Measurements from ENCODE around the gene IKBIP.

The IKBIP gene

DNA sequence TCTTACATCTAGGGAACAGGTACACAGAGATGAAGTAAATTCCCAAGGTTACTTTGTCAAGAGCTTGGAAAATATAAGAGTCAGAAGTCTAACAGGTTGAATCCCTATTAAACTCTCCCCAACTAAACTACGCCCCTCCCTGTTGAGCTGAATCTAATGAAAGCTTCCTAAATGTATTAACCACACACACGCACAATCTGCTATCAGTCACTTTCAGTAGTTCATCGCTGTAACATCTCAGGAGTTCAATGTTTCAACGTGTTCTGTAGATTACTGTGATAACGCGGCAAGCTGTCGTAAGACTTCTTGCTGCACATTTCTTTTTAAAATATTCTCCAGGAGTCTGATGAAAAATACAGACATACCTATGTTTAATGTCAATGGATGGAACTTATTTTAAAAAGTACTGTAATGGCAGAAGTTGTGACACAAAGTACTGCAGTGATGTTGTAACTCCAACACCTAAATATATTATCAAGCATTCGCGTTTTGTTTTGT lies 51.7 kb downstream of the IKBIP start (continued):
- no peak for TF ChIP-seq CREB5 (CRISPR knock-in tag; IDR thresholded peaks at IDR 0.05; ENCODE audit: low read depth)
- no peak for TF ChIP-seq ZNF8 (CRISPR knock-in tag; IDR thresholded peaks at IDR 0.05)
- TF ChIP-seq ARNTL (CRISPR knock-in tag; IDR thresholded peaks at IDR 0.05; ENCODE audit: borderline replicate concordance, low read depth): no peak
- no peak for TF ChIP-seq BACH2 (CRISPR knock-in tag; IDR thresholded peaks at IDR 0.05; ENCODE audit: borderline replicate concordance)
- no peak for TF ChIP-seq GLIS3 (CRISPR knock-in tag; IDR thresholded peaks at IDR 0.05)
- TF ChIP-seq ZFP3 (CRISPR knock-in tag; IDR thresholded peaks at IDR 0.05): no peak
- TF ChIP-seq, protein P1, sequence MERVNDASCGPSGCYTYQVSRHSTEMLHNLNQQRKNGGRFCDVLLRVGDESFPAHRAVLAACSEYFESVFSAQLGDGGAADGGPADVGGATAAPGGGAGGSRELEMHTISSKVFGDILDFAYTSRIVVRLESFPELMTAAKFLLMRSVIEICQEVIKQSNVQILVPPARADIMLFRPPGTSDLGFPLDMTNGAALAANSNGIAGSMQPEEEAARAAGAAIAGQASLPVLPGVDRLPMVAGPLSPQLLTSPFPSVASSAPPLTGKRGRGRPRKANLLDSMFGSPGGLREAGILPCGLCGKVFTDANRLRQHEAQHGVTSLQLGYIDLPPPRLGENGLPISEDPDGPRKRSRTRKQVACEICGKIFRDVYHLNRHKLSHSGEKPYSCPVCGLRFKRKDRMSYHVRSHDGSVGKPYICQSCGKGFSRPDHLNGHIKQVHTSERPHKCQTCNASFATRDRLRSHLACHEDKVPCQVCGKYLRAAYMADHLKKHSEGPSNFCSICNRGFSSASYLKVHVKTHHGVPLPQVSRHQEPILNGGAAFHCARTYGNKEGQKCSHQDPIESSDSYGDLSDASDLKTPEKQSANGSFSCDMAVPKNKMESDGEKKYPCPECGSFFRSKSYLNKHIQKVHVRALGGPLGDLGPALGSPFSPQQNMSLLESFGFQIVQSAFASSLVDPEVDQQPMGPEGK (CRISPR knock-in tag; IDR thresholded peaks at IDR 0.05; ENCODE audit: borderline replicate concordance): no peak
- no peak for TF ChIP-seq ZNF565 (CRISPR knock-in tag; conservative IDR thresholded peaks at IDR 0.05; ENCODE audit: low read depth)
- TF ChIP-seq ISL1 (CRISPR knock-in tag; IDR thresholded peaks at IDR 0.05): no peak
- TF ChIP-seq, protein P2, sequence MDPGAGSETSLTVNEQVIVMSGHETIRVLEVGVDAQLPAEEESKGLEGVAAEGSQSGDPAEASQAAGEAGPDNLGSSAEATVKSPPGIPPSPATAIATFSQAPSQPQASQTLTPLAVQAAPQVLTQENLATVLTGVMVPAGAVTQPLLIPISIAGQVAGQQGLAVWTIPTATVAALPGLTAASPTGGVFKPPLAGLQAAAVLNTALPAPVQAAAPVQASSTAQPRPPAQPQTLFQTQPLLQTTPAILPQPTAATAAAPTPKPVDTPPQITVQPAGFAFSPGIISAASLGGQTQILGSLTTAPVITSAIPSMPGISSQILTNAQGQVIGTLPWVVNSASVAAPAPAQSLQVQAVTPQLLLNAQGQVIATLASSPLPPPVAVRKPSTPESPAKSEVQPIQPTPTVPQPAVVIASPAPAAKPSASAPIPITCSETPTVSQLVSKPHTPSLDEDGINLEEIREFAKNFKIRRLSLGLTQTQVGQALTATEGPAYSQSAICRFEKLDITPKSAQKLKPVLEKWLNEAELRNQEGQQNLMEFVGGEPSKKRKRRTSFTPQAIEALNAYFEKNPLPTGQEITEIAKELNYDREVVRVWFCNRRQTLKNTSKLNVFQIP (CRISPR knock-in tag; IDR thresholded peaks at IDR 0.05; ENCODE audit: borderline replicate concordance, low read depth): no peak
- no peak for TF ChIP-seq PPARA (CRISPR knock-in tag; IDR thresholded peaks at IDR 0.05; ENCODE audit: borderline replicate concordance)
- TF ChIP-seq RARB (CRISPR knock-in tag; IDR thresholded peaks at IDR 0.05): no peak

- TF ChIP-seq ZFP30 (CRISPR knock-in tag; IDR thresholded peaks at IDR 0.05) (no peak), ZNF70 (CRISPR knock-in tag; IDR thresholded peaks at IDR 0.05) (no peak), ZFP3 (CRISPR knock-in tag; IDR thresholded peaks at IDR 0.05) (no peak), OSR1 (CRISPR knock-in tag; IDR thresholded peaks at IDR 0.05) (no peak), TCF4 (CRISPR knock-in tag; IDR thresholded peaks at IDR 0.05; ENCODE audit: borderline replicate concordance) (no peak), BACH2 (CRISPR knock-in tag; IDR thresholded peaks at IDR 0.05; ENCODE audit: borderline replicate concordance) (no peak), RARB (CRISPR knock-in tag; IDR thresholded peaks at IDR 0.05) (no peak), ZNF565 (CRISPR knock-in tag; conservative IDR thresholded peaks at IDR 0.05; ENCODE audit: low read depth) (no peak)
- TF ChIP-seq, protein P1 (CRISPR knock-in tag; IDR thresholded peaks at IDR 0.05; ENCODE audit: borderline replicate concordance): no peak
- TF ChIP-seq, protein P3, sequence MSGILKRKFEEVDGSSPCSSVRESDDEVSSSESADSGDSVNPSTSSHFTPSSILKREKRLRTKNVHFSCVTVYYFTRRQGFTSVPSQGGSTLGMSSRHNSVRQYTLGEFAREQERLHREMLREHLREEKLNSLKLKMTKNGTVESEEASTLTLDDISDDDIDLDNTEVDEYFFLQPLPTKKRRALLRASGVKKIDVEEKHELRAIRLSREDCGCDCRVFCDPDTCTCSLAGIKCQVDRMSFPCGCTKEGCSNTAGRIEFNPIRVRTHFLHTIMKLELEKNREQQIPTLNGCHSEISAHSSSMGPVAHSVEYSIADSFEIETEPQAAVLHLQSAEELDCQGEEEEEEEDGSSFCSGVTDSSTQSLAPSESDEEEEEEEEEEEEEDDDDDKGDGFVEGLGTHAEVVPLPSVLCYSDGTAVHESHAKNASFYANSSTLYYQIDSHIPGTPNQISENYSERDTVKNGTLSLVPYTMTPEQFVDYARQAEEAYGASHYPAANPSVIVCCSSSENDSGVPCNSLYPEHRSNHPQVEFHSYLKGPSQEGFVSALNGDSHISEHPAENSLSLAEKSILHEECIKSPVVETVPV (CRISPR knock-in tag; IDR thresholded peaks at IDR 0.05): no peak
- ATAC-seq: no peak
These were observed 53.4 kb downstream of the IKBIP start for GRCh38 chr12:98591209-98591608.

DNA sequence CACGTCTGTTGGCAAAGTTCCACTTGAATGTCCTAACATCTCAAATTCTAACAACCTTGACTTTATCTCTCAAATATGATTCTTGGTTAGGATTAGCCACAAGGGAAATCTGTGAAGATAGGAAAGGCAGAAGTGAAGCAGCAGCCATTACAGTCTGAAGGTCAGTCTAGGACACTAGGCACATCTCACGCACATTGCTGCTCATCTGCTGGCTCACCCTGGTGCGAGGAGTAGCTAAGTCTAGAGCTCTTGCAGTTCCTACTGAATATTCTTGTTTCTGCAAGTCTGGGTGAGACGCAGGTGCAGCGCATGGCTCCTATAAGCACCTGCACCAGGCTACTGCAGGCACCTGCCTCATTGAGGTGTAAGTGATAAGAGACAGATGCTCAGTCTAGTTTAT lies 57.5 kb downstream of the IKBIP start:
- ATAC-seq: no peak
- TF ChIP-seq GLIS3 (CRISPR knock-in tag; IDR thresholded peaks at IDR 0.05): no peak

DNA sequence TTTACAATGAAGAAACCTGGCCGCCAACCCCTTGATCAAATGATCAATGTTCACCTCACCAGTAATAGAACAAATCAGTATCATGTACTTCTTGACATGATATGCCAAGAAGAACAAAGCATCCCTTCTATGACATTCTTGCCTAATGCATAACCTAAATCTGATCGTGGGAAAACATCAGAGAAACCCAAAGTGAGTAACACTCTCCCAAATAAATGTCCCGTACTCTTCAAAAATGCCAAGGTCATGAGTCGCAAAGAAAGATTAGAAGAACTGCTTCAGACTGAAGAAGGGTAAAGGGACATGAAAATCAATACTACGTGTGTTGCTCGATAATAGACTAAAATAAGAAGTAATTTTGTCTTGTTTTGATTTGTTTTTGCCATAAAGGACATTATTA lies 62.5 kb downstream of the IKBIP start:
- ATAC-seq: no peak

More for the DNA sequence above, 62.5 kb downstream of the IKBIP start:
- no peak for TF ChIP-seq GLIS3 (CRISPR knock-in tag; IDR thresholded peaks at IDR 0.05)
- TF ChIP-seq OSR1 (CRISPR knock-in tag; IDR thresholded peaks at IDR 0.05): no peak
- no peak for TF ChIP-seq RARB (CRISPR knock-in tag; IDR thresholded peaks at IDR 0.05)
- TF ChIP-seq, protein P1 (CRISPR knock-in tag; IDR thresholded peaks at IDR 0.05; ENCODE audit: borderline replicate concordance): no peak
- no peak for TF ChIP-seq ZFP30 (CRISPR knock-in tag; IDR thresholded peaks at IDR 0.05)
- TF ChIP-seq ZNF8 (CRISPR knock-in tag; IDR thresholded peaks at IDR 0.05): no peak
- TF ChIP-seq ISL1 (CRISPR knock-in tag; IDR thresholded peaks at IDR 0.05): no peak
- TF ChIP-seq SNAI2 (CRISPR knock-in tag; IDR thresholded peaks at IDR 0.05): no peak

Data from SK-N-SH treated with all-trans-retinoic acid at 6 μM for 48 hours (cell line).